Activated T-helper 1 cell treated with anti-CD3 and anti-CD28 coated beads, Interleukin-12 subunit alpha, Interleukin-12 subunit beta, Interleukin-2, Interleukin-4 antibody, amounts not matched to agents 30 ng/mL and 10 ng/mL and 1 ng/mL, durations not matched to agents 14 hours and 24 hours and 36 hours (primary cell): Measurements from ENCODE around the gene C1QTNF8. TPM values are rescaled to one million over a fixed set of nuclear protein-coding genes. Genes with fewer than 3 reads are reported as not detected.

Experiments
- DNase-seq: peaks from one replicate; pipeline ENCODE4 v3.0.0; 2021; ENCODE audit warnings: low spot score
- H3K27ac Mint-ChIP-seq: one replicate; pipeline ENCODE4 v1.8.0; 2021; ENCODE audit warnings: mild to moderate bottlenecking, mixed read lengths
- H3K27me3 Mint-ChIP-seq: one replicate; pipeline ENCODE4 v1.8.0; 2022; ENCODE audit warnings: mild to moderate bottlenecking, moderate library complexity, mixed read lengths; ENCODE audit not compliant: insufficient read depth
- H3K36me3 Mint-ChIP-seq: one replicate; pipeline ENCODE4 v1.8.0; 2021; ENCODE audit warnings: low read depth, mixed read lengths
- H3K4me1 Mint-ChIP-seq: one replicate; pipeline ENCODE4 v1.8.0; 2021; ENCODE audit warnings: low read depth, mixed read lengths
- H3K4me3 Mint-ChIP-seq: one replicate; pipeline ENCODE4 v1.8.0; 2021; ENCODE audit warnings: mild to moderate bottlenecking, moderate library complexity, mixed read lengths
- H3K9me3 Mint-ChIP-seq: one replicate; pipeline ENCODE4 v1.8.0; 2021; ENCODE audit warnings: mixed read lengths
- intact Hi-C: fragments of 100-400 bp; cut with micrococcal nuclease; formaldehyde crosslinking; loops from one replicate; pipeline ENCODE4 v1.15.1; 2024
- total RNA-seq: library from RNA; stranded (reverse); gene quantifications from 2 replicates; pipeline ENCODE4 v1.2.3, GENCODE V29; 2022

Gene C1QTNF8
- total RNA-seq, 1 donor from 2014 or later = not detected

GRCh38 chr16:1080801-1081733, 15.0 kb downstream of the C1QTNF8 start:
- Mint-ChIP-seq H3K4me3 (no peak overlapping the region), H3K4me1 (no peaks in the 10 kb centered on the region), H3K27ac (no peak overlapping the region), H3K36me3 (peaks cover 2% of the 10 kb centered on the region), H3K27me3 (no peaks in the 10 kb centered on the region), H3K9me3 (peaks cover 19% of the 10 kb centered on the region)
- intact Hi-C loops = no loop called here
- no peak for DNase-seq

DNA sequence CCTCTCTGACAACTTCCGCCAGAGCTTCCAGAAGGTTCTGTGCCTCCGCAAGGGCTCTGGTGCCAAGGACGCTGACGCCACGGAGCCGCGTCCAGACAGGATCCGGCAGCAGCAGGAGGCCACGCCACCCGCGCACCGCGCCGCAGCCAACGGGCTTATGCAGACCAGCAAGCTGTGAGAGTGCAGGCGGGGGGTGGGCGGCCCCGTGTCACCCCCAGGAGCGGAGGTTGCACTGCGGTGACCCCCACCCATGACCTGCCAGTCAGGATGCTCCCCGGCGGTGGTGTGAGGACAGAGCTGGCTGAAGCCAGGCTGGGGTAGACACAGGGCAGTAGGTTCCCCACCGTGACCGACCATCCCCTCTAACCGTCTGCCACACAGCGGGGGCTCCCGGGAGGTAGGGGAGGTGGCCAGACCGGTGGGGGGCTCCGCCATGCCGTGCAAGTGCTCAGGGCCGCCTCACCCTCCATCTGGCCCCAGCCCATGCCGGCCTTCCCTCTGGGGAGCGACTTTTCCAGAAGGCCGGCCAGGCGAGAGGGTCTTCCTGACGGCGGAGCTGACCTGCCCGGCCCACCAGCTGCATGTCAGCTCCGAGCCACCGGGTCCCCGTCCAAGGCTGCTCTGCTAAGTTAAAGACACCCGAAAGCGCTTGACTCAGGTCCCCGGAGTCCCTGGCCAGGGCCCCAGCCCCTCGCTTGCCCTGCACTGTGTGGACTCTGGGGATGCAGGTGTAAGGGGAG, 16.1 kb downstream of the C1QTNF8 start:
- Mint-ChIP-seq H3K4me3 (no peak overlapping the region), H3K27ac (no peak overlapping the region), H3K36me3 (no peaks in the 10 kb centered on the region), H3K9me3 (peaks cover 9% of the 10 kb centered on the region), H3K4me1 (no peaks in the 10 kb centered on the region), H3K27me3 (no peaks in the 10 kb centered on the region)
- intact Hi-C loops = no loop called here
- no peak for DNase-seq

DNA sequence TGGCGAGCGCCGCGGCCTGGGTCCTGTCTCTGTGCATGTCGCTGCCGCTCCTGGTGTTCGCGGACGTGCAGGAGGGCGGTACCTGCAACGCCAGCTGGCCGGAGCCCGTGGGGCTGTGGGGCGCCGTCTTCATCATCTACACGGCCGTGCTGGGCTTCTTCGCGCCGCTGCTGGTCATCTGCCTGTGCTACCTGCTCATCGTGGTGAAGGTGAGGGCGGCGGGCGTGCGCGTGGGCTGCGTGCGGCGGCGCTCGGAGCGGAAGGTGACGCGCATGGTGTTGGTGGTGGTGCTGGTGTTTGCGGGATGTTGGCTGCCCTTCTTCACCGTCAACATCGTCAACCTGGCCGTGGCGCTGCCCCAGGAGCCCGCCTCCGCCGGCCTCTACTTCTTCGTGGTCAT, 16.7 kb downstream of the C1QTNF8 start:
- H3K9me3 Mint-ChIP-seq = peaks cover 6% of the 10 kb centered on the region
- H3K27me3 Mint-ChIP-seq = no peaks in the 10 kb centered on the region
- no peak overlapping the region for H3K27ac Mint-ChIP-seq
- no peaks in the 10 kb centered on the region for H3K4me1 Mint-ChIP-seq
- H3K4me3 Mint-ChIP-seq = no peak overlapping the region
- no peak for DNase-seq
- no peaks in the 10 kb centered on the region for H3K36me3 Mint-ChIP-seq
- intact Hi-C loops = no loop called here

DNA sequence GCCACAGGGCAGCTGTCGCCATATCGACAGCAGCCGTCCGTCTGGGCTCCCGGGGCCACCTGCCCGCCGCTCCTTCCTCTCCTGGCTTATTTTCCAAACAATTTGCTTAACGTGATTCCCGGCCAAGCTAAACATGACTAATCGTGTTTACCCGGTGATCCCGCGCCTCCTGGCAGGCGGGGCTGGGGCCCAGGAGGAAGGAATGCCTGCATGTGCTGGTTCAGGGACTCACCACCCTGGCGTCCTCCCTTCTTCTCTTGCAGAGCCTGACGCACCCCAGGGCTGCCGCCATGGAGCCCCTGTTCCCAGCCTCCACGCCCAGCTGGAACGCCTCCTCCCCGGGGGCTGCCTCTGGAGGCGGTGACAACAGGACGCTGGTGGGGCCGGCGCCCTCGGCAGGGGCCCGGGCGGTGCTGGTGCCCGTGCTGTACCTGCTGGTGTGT, 17.4 kb downstream of the C1QTNF8 start:
- no peaks in the 10 kb centered on the region for H3K27me3 Mint-ChIP-seq
- no peaks in the 10 kb centered on the region for H3K4me1 Mint-ChIP-seq
- intact Hi-C loops = no loop called here
- H3K36me3 Mint-ChIP-seq = no peaks in the 10 kb centered on the region
- H3K27ac Mint-ChIP-seq = no peak overlapping the region
- DNase-seq = no peak
- H3K4me3 Mint-ChIP-seq = no peak overlapping the region
- no peaks in the 10 kb centered on the region for H3K9me3 Mint-ChIP-seq

DNA sequence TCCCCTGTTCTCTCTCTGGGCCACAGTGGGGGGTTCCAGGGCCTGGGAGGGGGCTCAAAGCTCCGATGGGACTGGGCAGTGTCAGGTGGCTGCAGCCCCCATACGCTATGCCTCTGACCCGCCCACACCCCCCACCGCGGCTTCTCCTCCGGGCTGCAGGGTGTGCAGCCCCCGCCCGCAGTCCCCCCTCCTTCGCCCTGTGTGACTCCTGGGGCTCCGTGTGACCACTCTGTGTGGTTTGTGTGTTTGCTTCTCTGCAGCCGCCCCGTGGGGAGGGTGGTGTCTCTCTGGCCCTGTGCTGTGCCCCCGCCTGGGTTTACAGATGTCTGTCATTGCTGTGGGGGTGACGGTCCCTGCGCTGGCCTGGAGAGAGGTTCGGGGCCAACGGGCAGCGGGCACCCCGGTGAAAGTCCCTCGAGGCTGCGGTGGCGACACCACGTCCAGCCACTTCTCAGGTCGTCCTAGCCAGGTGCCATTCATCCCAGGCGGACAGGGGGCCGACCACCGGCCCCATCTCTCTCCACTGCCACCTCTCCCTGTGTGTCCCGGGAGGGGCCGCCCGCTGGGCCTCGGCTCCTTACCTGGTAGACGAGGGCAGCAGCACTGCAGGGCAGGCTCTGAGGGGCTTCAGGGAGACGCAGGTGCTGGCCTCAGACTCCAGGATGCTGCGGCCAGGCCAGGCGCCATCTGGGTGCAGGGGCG, 18.0 kb downstream of the C1QTNF8 start:
- Mint-ChIP-seq H3K4me3 (no peak overlapping the region), H3K36me3 (no peaks in the 10 kb centered on the region), H3K27me3 (no peaks in the 10 kb centered on the region), H3K9me3 (no peaks in the 10 kb centered on the region), H3K4me1 (no peaks in the 10 kb centered on the region), H3K27ac (no peak overlapping the region)
- intact Hi-C loops = no loop called here
- DNase-seq = no peak

GRCh38 chr16:1076801-1077576, 19.1 kb downstream of the C1QTNF8 start:
- Mint-ChIP-seq H3K4me1 (no peaks in the 10 kb centered on the region), H3K27me3 (no peaks in the 10 kb centered on the region), H3K27ac (no peak overlapping the region), H3K9me3 (no peaks in the 10 kb centered on the region), H3K4me3 (no peak overlapping the region), H3K36me3 (no peaks in the 10 kb centered on the region)
- DNase-seq = no peak
- intact Hi-C loops = no loop called here

DNA sequence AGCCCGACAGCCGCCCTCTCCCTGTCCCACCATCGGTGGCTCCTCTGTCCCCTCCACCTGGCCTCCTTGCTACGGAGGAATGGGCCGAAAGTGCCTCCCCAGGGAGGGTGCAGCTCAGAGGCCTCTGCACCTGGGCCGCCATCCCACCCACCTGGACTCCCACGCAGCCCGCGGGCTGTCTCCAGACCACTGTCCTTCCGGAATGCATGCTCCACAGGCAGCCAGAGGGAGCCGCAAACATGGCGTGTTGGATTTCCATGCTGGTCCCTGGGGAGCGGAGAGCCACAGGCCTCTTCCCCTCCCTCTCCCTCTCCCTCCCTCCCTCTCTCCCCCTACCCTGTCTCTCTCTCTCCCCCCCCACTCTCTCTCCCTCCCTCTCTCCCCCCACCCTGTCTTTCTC, 20.5 kb downstream of the C1QTNF8 start:
- H3K4me3 Mint-ChIP-seq = no peak overlapping the region
- no peaks in the 10 kb centered on the region for H3K9me3 Mint-ChIP-seq
- no peaks in the 10 kb centered on the region for H3K4me1 Mint-ChIP-seq
- no peaks in the 10 kb centered on the region for H3K27me3 Mint-ChIP-seq
- no peak for DNase-seq
- intact Hi-C loops = no loop called here
- H3K36me3 Mint-ChIP-seq = no peaks in the 10 kb centered on the region
- H3K27ac Mint-ChIP-seq = no peak overlapping the region

DNA sequence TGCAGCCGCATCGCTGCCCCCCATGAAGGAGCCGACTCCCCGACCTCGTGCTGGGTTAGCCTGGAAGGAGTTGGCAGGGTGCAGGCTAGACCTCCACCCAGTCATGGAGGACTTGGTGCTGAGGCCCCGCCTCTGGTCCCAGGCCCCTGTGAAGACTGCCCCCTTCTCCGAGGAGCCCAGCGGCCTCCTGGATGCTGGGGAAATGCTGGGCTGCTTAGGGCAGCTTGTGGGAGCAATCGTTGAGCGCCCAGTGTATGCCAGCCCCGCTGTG, 21.7 kb downstream of the C1QTNF8 start:
- no peak overlapping the region for H3K27ac Mint-ChIP-seq
- no peak for DNase-seq
- intact Hi-C loops = no loop called here
- H3K4me3 Mint-ChIP-seq = no peak overlapping the region
- H3K4me1 Mint-ChIP-seq = no peaks in the 10 kb centered on the region
- H3K27me3 Mint-ChIP-seq = peaks cover 6% of the 10 kb centered on the region
- H3K36me3 Mint-ChIP-seq = no peaks in the 10 kb centered on the region
- no peaks in the 10 kb centered on the region for H3K9me3 Mint-ChIP-seq

- H3K4me3 Mint-ChIP-seq = no peak overlapping the region
- peaks cover 6% of the 10 kb centered on the region for H3K27me3 Mint-ChIP-seq
- no peaks in the 10 kb centered on the region for H3K4me1 Mint-ChIP-seq
- no peaks in the 10 kb centered on the region for H3K36me3 Mint-ChIP-seq
- no peak overlapping the region for H3K27ac Mint-ChIP-seq
- no peaks in the 10 kb centered on the region for H3K9me3 Mint-ChIP-seq
- intact Hi-C loops = no loop called here
- no peak for DNase-seq
Measured at GRCh38 chr16:1073566-1074378, 22.3 kb downstream of the C1QTNF8 start.

DNA sequence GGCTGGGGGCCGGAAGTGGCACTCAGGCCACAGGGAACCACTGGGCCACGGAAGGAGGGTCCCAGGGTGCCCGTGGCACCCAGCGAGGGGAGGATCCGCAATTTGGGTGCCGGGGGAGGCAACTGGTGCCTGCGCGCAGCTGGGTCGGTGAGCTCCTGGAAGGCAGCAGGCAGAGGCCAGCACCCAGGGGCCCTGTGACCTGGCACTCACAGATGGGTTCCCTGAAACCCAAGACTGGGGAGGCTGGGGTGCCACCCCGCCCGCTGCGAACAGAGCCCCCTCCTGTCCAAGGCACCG, 22.8 kb downstream of the C1QTNF8 start:
- DNase-seq = no peak
- intact Hi-C loops = no loop called here
- H3K4me1 Mint-ChIP-seq = no peaks in the 10 kb centered on the region

DNA sequence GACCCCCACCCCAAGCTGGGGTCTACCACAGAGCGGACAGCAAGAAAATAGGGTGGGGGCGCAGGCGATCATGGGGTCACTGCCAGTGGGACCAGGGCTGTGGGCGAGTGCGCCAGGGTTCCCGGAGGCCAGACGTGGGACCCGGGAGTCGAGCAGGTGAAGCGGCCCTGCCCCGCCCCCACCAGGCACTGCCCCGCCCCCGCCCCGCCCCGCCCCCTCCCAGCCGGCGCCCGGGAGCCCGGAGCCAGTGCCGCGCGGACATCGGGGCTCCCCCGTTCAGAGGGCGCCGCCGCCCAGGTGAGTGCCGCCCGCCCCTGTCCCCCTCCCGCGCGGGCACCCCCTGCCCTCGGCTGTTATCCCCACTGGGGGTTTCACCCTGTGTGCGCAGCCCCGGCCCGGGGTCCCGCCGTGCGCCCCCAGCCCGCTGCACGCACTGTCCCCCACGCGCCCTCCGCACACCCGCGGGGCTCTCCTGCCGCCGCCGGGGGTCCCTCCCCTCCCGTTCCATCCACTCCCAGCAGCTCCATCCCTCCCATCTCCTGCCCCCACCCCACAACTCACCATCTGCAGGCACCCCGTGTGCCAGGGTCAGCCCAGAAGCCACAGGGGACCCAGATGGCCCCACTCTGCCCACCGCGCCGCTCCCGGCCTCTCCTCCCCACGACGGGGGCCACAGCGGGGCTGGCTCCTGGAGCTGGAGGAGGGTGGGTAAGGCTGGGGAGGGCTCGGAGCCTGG, 23.4 kb downstream of the C1QTNF8 start, which contains the start of gene SSTR5:
TSS of gene SSTR5 (plus strand) at position 222 of the 736 bp plus-strand sequence. CDS start 6,122 bp downstream, outside the sequence.
- DNase-seq = no peak
- Mint-ChIP-seq H3K4me3 (no peak within 1 kb of the TSS), H3K36me3 (no peaks in the 10 kb centered on the region), H3K27ac (no peak within 1 kb of the TSS), H3K4me1 (no peaks in the 10 kb centered on the region), H3K9me3 (no peaks in the 10 kb centered on the region), H3K27me3 (peaks cover 6% of the 10 kb centered on the region)
- intact Hi-C loops = no loop called here

More for the DNA sequence above, 22.8 kb downstream of the C1QTNF8 start:
- no peak overlapping the region for H3K4me3 Mint-ChIP-seq
- H3K27ac Mint-ChIP-seq = no peak overlapping the region
- H3K9me3 Mint-ChIP-seq = no peaks in the 10 kb centered on the region
- H3K27me3 Mint-ChIP-seq = peaks cover 6% of the 10 kb centered on the region
- H3K36me3 Mint-ChIP-seq = no peaks in the 10 kb centered on the region
